Measurements from ENCODE around the gene TMEM52.
A peak's percentile ranks its signal among the peaks of the same experiment; 100 is the strongest.

- TF ChIP-seq GABPA (IDR thresholded peaks at IDR 0.05; ENCODE audit: low read depth) = no peak
- peak; percentile 79 for TF ChIP-seq CTCF (IDR thresholded peaks at IDR 0.05)
- no peak; the same call in 1 of the 2 replicates for TF ChIP-seq RCOR1 (IDR thresholded peaks at IDR 0.05; ENCODE audit: low read length)
- no peak for TF ChIP-seq TCF12 (IDR thresholded peaks at IDR 0.05)
- no peak for TF ChIP-seq EP300 (IDR thresholded peaks at IDR 0.05; ENCODE audit: borderline replicate concordance in 1 of 2, low read depth in 1 of 2, low read length in 1 of 2)
- no peak for TF ChIP-seq POLR2AphosphoS5 (IDR thresholded peaks at IDR 0.05; ENCODE audit: low read depth, low read length)
- no peak for TF ChIP-seq PBX3 (IDR thresholded peaks at IDR 0.05)
- 0 out of 2 replicates have a peak, but pooled peaks have one; percentile 22 for TF ChIP-seq SIN3A (IDR thresholded peaks at IDR 0.05; ENCODE audit: borderline replicate concordance, low read depth, low read length)
These were observed 12.6 kb downstream of the TMEM52 start for GRCh38 chr1:1906185-1907097.

Data from SK-N-SH (cell line).